Transverse colon (tissue), 4 donors: ENCODE measurements around the gene CCDC197. TPM values are rescaled to one million over a fixed set of nuclear protein-coding genes. Genes with fewer than 3 reads are reported as not detected.
A peak's percentile ranks its signal among the peaks of the same experiment; 100 is the strongest.

Experiments used
- DNase-seq: peaks from one replicate; pipeline ENCODE4 v3.0.0-alpha.2; 2019
- H3K27ac ChIP-seq, 4 donors: fragments of 200-600 bp; sonication (generic); 2 replicates each; pipeline ENCODE4 v1.5.1; 2016 to 2018; ENCODE audit warnings: inconsistent platforms in 4 of 4
- H3K27me3 ChIP-seq: fragments of 200-600 bp; sonication (generic); 2 replicates; pipeline ENCODE4 v1.5.1; 2017; ENCODE audit warnings: inconsistent platforms
- H3K36me3 ChIP-seq, 4 donors: fragments of 200-600 bp; sonication (generic); 2 replicates each; pipeline ENCODE4 v1.5.1; 2017 to 2019; ENCODE audit warnings: inconsistent platforms in 4 of 4
- H3K4me1 ChIP-seq, 4 donors: fragments of 200-600 bp; sonication (generic); 2 replicates each; pipeline ENCODE4 v1.5.1; 2017 to 2020; ENCODE audit warnings: inconsistent platforms in 4 of 4
- H3K4me3 ChIP-seq, 4 donors: fragments of 200-600 bp; sonication (generic); 1 replicate in 1 of 4; 2 replicates in 3 of 4; pipeline versions ENCODE4 v1.5.1 to v1.6.1; 2017 to 2019; ENCODE audit warnings: inconsistent platforms in 4 of 4
- H3K9me3 ChIP-seq, 2 donors: fragments of 200-600 bp; sonication (generic); 2 replicates each; pipeline ENCODE4 v1.5.1; 2017 to 2019; ENCODE audit warnings: inconsistent platforms in 2 of 2
- CTCF ChIP-seq, 5 experiments: fragments of 200-600 bp in 3 of 5; fragments of 450-650 bp in 2 of 5; sonication (generic) in 3 of 5; IDR thresholded peaks; 1 replicate in 2 of 5; 2 replicates in 3 of 5; pipeline ENCODE4 v1.5.1; 2016 to 2017; ENCODE audit warnings: antibody characterized with exemption in 5 of 5, inconsistent platforms in 3 of 5, mild to moderate bottlenecking in 2 of 5, moderate library complexity in 1 of 5
- EP300 ChIP-seq: sonication (generic); formaldehyde crosslinking; IDR thresholded peaks from one replicate; pipeline ENCODE4 v1.6.1; 2017; ENCODE audit warnings: antibody characterized with exemption, low read depth
- POLR2A ChIP-seq: fragments of 450-650 bp; IDR thresholded peaks from one replicate; pipeline ENCODE4 v1.6.1; 2016; ENCODE audit warnings: antibody characterized with exemption, mild to moderate bottlenecking, moderate library complexity
- POLR2AphosphoS5 ChIP-seq, 3 donors: sonication (generic); formaldehyde crosslinking; IDR thresholded peaks; one replicate each; pipeline ENCODE4 v1.6.1; 2016; ENCODE audit warnings: antibody characterized with exemption in 3 of 3
- WGBS, 2 donors: methylation state at CpG; one replicate each; pipeline ENCODE4 v1.1.5; 2018; ENCODE audit warnings: low coverage in 1 of 2; 5-methylcytosine and 5-hydroxymethylcytosine counted together
- in situ Hi-C, 4 donors: fragments of 200-750 bp; cut with MboI; loops; one replicate each; pipeline versions ENCODE4 v1.15.0 to v1.15.1; 2017; ENCODE audit warnings: low sequenced_read_pairs in 3 of 4, low pct_ligation_motif_present in 1 of 4, low pct_unique_long_range_greater_than_20kb in 1 of 4
- intact Hi-C: fragments of 100-400 bp; cut with DNase I; formaldehyde crosslinking; loops from one replicate; pipeline ENCODE4 v1.15.1; 2023; ENCODE audit warnings: low total_unique reads
- total RNA-seq, 4 donors: library from RNA; depleted of rRNA; stranded (reverse); fragments of >200 nt; gene quantifications; one replicate each; pipeline ENCODE4 v1.1.0, GENCODE V29; 2016

The CCDC197 gene
- total RNA-seq, 4 donors from 2014 or later, result not detected

- intact Hi-C loops (no loop called here), in situ Hi-C loops (no loop called here)
- Histone ChIP-seq H3K27ac (peak overlapping the region; percentile 70 to 87 (median 73)), H3K36me3 (no peaks in the 10 kb centered on the region), H3K9me3 (no peaks in the 10 kb centered on the region), H3K4me3 (no peak overlapping the region), H3K27me3 (no peaks in the 10 kb centered on the region), H3K4me1 (peaks cover 4 to 51% (median 44%) of the 10 kb centered on the region in 4 donors)
- no peak for TF ChIP-seq POLR2A
- no peak for TF ChIP-seq EP300
- TF ChIP-seq POLR2AphosphoS5 (IDR thresholded peaks at IDR 0.05), result no peak
- no peak for TF ChIP-seq CTCF (IDR thresholded peaks at IDR 0.05)
- DNase-seq, result no peak
These were observed 37.0 kb upstream of the CCDC197 start for GRCh38 chr14:93960108-93960475.

GRCh38 chr14:93960774-93961438, 36.2 kb upstream of the CCDC197 start:
- no peaks in the 10 kb centered on the region for H3K9me3 ChIP-seq
- H3K36me3 ChIP-seq, result no peaks in the 10 kb centered on the region
- 74% methylated on average over 3 of the region's 3 CpGs; no CpG with 5 or more reads in 1 of the 2 donors for WGBS, 2 donors
- H3K27me3 ChIP-seq, result no peaks in the 10 kb centered on the region
- DNase-seq, result no peak
- peaks cover 4 to 53% (median 44%) of the 10 kb centered on the region in 4 donors for H3K4me1 ChIP-seq
- no peak overlapping the region for H3K4me3 ChIP-seq
- H3K27ac ChIP-seq, result peak overlapping the region; percentile 34 to 87 (median 72)
- in situ Hi-C loops (no loop called here), intact Hi-C loops (no loop called here)
- no peak for TF ChIP-seq EP300
- no peak for TF ChIP-seq POLR2AphosphoS5 (IDR thresholded peaks at IDR 0.05)
- no peak for TF ChIP-seq CTCF (IDR thresholded peaks at IDR 0.05)
- TF ChIP-seq POLR2A, result no peak

- DNase-seq, result no peak
These were observed 35.5 kb upstream of the CCDC197 start for GRCh38 chr14:93961620-93962019.

More at GRCh38 chr14:93961620-93962019, 35.5 kb upstream of the CCDC197 start:
- in situ Hi-C loops (no loop called here), intact Hi-C loops (no loop called here)
- no peaks in the 10 kb centered on the region for H3K27me3 ChIP-seq
- no peak overlapping the region for H3K4me3 ChIP-seq
- H3K4me1 ChIP-seq, result peaks cover 4 to 52% (median 41%) of the 10 kb centered on the region in 4 donors
- peak overlapping the region; percentile 34 to 87 (median 72) for H3K27ac ChIP-seq
- TF ChIP-seq POLR2AphosphoS5 (IDR thresholded peaks at IDR 0.05), result no peak
- no peak for TF ChIP-seq EP300
- TF ChIP-seq POLR2A, result no peak
- TF ChIP-seq CTCF (IDR thresholded peaks at IDR 0.05), result no peak
- WGBS, 2 donors, result 60 to 76% methylated on average over 1 to 8 of the region's 8 CpGs
- no peaks in the 10 kb centered on the region for H3K9me3 ChIP-seq
- no peaks in the 10 kb centered on the region for H3K36me3 ChIP-seq
